K562 (cell line): ENCODE data around the gene CCN5. TPM values are rescaled to one million over a fixed set of nuclear protein-coding genes. Genes with fewer than 3 reads are reported as not detected.
A peak's percentile ranks its signal among the peaks of the same experiment; 100 is the strongest.

ENCODE experiments used
- ATAC-seq: fragments of 200-7000 bp; cut with Tn5 transposase; 3 replicates; pipeline ENCODE4 v1.9.1; 2020; ENCODE audit warnings: moderate library complexity
- BruUV-seq: library from RNA; stranded (reverse); fragments of 400-500 nt; replicated peaks from 2 replicates; lab custom pipeline; 2021; lab: Mats Ljungman, UMichigan
- CTCF ChIA-PET: fragments of 300-600 bp; formaldehyde crosslinking; extraction: SDS; loops from one replicate; lab custom pipeline; 2021; ENCODE audit warnings: low intra/inter-chr PET ratio; lab: Yijun Ruan, JAX
- POLR2A ChIA-PET: fragments of 300-600, 350-650 bp; sonication (Branson Sonifier 250); formaldehyde crosslinking; extraction: SDS; loops from one replicate; lab custom pipeline; 2021; ENCODE audit warnings: antibody characterized with exemption, inconsistent platforms; lab: Yijun Ruan, JAX
- DNase-seq, 4 experiments: peaks; one replicate each; pipeline versions ENCODE4 v3.0.0 to v3.0.0-alpha.2; 2011 to 2018; ENCODE audit warnings: low spot score in 3 of 4, mixed read lengths in 3 of 4; ENCODE audit errors: extremely low read depth in 1 of 4
- FAIRE-seq: peaks from 2 replicates; lab custom pipeline; 2011; peaks lifted over from hg19 to GRCh38; lab: Jason Lieb, UNC
- H2AFZ ChIP-seq: 2 replicates; pipeline ENCODE4 v1.6.0; 2011; ENCODE audit warnings: low read depth, low read length, control low read depth, inconsistent platforms
- H3K27ac ChIP-seq: fragments of 200-600 bp; 3 replicates; pipeline ENCODE4 v1.8.0; 2011; ENCODE audit warnings: low read depth, mild to moderate bottlenecking, control low read depth, inconsistent platforms, low read length, moderate library complexity, mixed read lengths; ENCODE audit errors: extremely low read depth
- H3K27me3 ChIP-seq, 2 experiments: fragments of 300-600 bp in 1 of 2; 2 replicates in 1 of 2; 3 replicates in 1 of 2; pipeline versions ENCODE4 v1.6.0 to v1.8.0; 2011; ENCODE audit warnings: inconsistent platforms in 2 of 2, low read length in 2 of 2, mild to moderate bottlenecking in 1 of 2, mixed read lengths in 1 of 2, moderate library complexity in 1 of 2; ENCODE audit not compliant: control insufficient read depth in 2 of 2, insufficient read depth in 2 of 2
- H3K36me3 ChIP-seq: fragments of 300-600 bp; 3 replicates; pipeline ENCODE4 v1.8.0; 2011; ENCODE audit warnings: mild to moderate bottlenecking, low read length, inconsistent platforms; ENCODE audit not compliant: control insufficient read depth, insufficient read depth
- H3K4me1 ChIP-seq, 2 experiments: fragments of 200-600 bp in 1 of 2; replicated peaks in 1 of 2; 2 replicates in 1 of 2; 3 replicates in 1 of 2; pipeline versions ENCODE4 v1.5.1 to v1.8.0; 2011; ENCODE audit warnings: inconsistent platforms in 2 of 2, low read length in 2 of 2, mild to moderate bottlenecking in 1 of 2, mixed read lengths in 1 of 2, moderate library complexity in 1 of 2; ENCODE audit not compliant: control insufficient read depth in 2 of 2, insufficient read depth in 2 of 2
- H3K4me2 ChIP-seq: 2 replicates; pipeline ENCODE4 v1.6.1; 2011; ENCODE audit warnings: low read length, control low read depth, inconsistent platforms, mixed read lengths; ENCODE audit not compliant: insufficient read depth
- H3K4me3 ChIP-seq: fragments of 200-600 bp; sonication (generic), shearing (Covaris generic); 2 replicates; pipeline ENCODE4 v1.5.1; 2016; ENCODE audit warnings: control low read depth, inconsistent platforms
- H3K79me2 ChIP-seq: fragments of 200-600 bp; 3 replicates; pipeline ENCODE4 v1.8.0; 2011; ENCODE audit warnings: low read length, inconsistent platforms; ENCODE audit not compliant: control insufficient read depth, insufficient read depth
- H3K9ac ChIP-seq, 2 experiments: 2 replicates each; pipeline versions ENCODE4 v1.6.0 to v1.6.1; 2011; ENCODE audit warnings: low read depth in 2 of 2, low read length in 2 of 2, control low read depth in 1 of 2, inconsistent platforms in 1 of 2, mild to moderate bottlenecking in 1 of 2, mixed read lengths in 1 of 2; ENCODE audit not compliant: insufficient read depth in 1 of 2
- H3K9me1 ChIP-seq: one replicate; pipeline ENCODE4 v1.6.0; 2011; ENCODE audit warnings: inconsistent platforms, mild to moderate bottlenecking, low read length, moderate library complexity; ENCODE audit not compliant: control insufficient read depth, insufficient read depth
- H3K9me3 ChIP-seq: replicated peaks from 2 replicates; pipeline ENCODE4 v1.5.1; 2011; ENCODE audit warnings: low read depth, low read length, inconsistent platforms; ENCODE audit not compliant: control insufficient read depth, insufficient read depth
- H4K20me1 ChIP-seq: replicated peaks from 2 replicates; pipeline ENCODE4 v1.6.1; 2011; ENCODE audit warnings: low read length, inconsistent platforms, mixed read lengths; ENCODE audit not compliant: control insufficient read depth, insufficient read depth
- RFX1 ChIP-seq: fragments of 450-650 bp; IDR thresholded peaks from 2 replicates; pipeline ENCODE4 v1.6.1; 2016; ENCODE audit warnings: mild to moderate bottlenecking, moderate library complexity
- TEAD4 ChIP-seq, 2 experiments: sonication (generic) in 1 of 2; formaldehyde crosslinking in 1 of 2; IDR thresholded peaks; 2 replicates each; pipeline versions ENCODE4 v1.6.1 to v1.8.0; 2012 to 2022; ENCODE audit warnings: borderline replicate concordance in 1 of 2, inconsistent platforms in 1 of 2, low read length in 1 of 2, mild to moderate bottlenecking in 1 of 2, missing genetic modification reagents in 1 of 2
- ZNF263 ChIP-seq: sonication (generic); formaldehyde crosslinking; IDR thresholded peaks from 2 replicates; pipeline ENCODE4 v1.8.0; 2022; ENCODE audit warnings: mild to moderate bottlenecking, missing genetic modification reagents, borderline replicate concordance
- WGBS: fragments of 100-300 bp; shearing (Covaris generic); methylation state at CpG from one replicate; pipeline ENCODE4 v1.1.6; 2016; ENCODE audit warnings: low coverage, mixed read lengths; ENCODE audit not compliant: insufficient coverage; ENCODE audit errors: missing lambda C conversion rate; 5-methylcytosine and 5-hydroxymethylcytosine counted together
- in situ Hi-C: fragments of 300-500 bp; cut with MboI; formaldehyde crosslinking; loops from 4 replicates; pipeline ENCODE4 v1.15.0; 2018; ENCODE audit warnings: inconsistent platforms, mixed read lengths
- intact Hi-C: fragments of 100-400 bp; cut with micrococcal nuclease; formaldehyde crosslinking; loops from 2 replicates; pipeline ENCODE4 v1.14.2; 2022
- polyA plus RNA-seq, 8 experiments: library from polyadenylated mRNA; depleted of rRNA in 4 of 8; stranded (reverse) in 5 of 8; unstranded in 3 of 8; fragments of >200 nt; fragmentation: Nextera tagmentation in 2 of 8; fragmentation: Illumina TruSeq in 1 of 8; extraction: Ambion mirVana in 2 of 8; extraction: Trizol in 1 of 8; gene quantifications; 2 replicates each; pipeline versions ENCODE4 v1.2.1 to v1.2.3, GENCODE V29; 2011 to 2014; ENCODE audit warnings: inconsistent platforms in 1 of 8, missing spikeins in 1 of 8
- total RNA-seq, 7 experiments: library from RNA; depleted of rRNA in 6 of 7; stranded (reverse); fragments of >200 nt in 6 of 7; fragmentation: Illumina TruSeq in 2 of 7; extraction: Trizol in 2 of 7; gene quantifications; 2 replicates each; pipeline versions ENCODE4 v1.2.1 to v1.2.3, GENCODE V29; 2011 to 2021; ENCODE audit warnings: low replicate concordance in 1 of 7
- TF ChIP-seq, protein P1 (sequence below): fragments of 150-350 bp; IDR thresholded peaks from 2 replicates; pipeline ENCODE4 v1.6.1; 2014; ENCODE audit warnings: low read depth, mild to moderate bottlenecking, low read length, borderline replicate concordance
- TF ChIP-seq, protein P2 (sequence below): IDR thresholded peaks from 2 replicates; pipeline ENCODE4 v1.6.1; 2011; ENCODE audit warnings: borderline replicate concordance, low read depth, mild to moderate bottlenecking, moderate library complexity, low read length; ENCODE audit not compliant: insufficient read depth, poor library complexity, severe bottlenecking

The CCN5 gene
- total and polyA plus RNA-seq, 9 of the 15 experiments (the other 6 are each of a cell fraction or from before 2014, with no cell fraction given) = not detected

DNA sequence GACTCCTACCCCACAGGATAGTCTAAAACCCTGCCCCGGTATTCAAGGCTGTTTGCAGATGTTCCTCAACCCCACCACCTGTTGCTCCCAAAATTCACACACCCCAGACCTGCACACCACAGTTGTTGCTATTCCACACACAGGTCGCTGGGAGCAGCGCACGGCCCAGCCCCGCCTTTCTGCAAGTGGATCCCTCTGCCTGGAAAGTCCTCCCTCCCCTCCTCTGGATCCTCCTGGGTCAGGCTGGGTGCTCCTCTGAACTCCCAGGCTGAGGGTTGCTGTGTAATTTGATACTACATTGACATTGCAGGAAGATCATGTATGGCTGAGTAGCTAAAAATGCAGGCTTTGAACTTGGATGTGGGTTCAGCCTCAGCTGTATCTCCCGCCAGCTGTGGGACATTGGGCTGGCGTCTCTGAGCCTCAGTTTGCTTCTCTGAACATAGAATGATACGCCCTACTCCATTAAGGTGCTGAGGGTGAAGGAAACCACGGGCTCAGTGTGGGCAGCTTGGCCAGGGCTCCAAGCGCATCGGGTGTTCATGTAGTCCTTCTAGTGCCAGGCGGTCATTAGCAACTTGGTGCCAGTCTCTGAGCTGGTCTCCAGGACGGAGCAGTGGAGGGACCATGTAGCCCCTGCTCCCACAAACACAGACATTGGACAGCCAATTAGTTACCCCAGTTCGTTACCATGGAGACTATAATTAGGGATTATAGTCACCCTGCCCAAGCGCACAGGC, 13.9 kb upstream of the CCN5 start:
- peak; percentile 33; the same call in 1 of the 2 replicates for TF ChIP-seq RFX1
- no peak for TF ChIP-seq TEAD4 (IDR thresholded peaks at IDR 0.05; ENCODE audit: low read length)
- no peak for TF ChIP-seq TEAD4 (CRISPR knock-in tag; IDR thresholded peaks at IDR 0.05; ENCODE audit: borderline replicate concordance)
- TF ChIP-seq ZNF263 (CRISPR knock-in tag) = peak; percentile 94
- no peak overlapping the region for H3K4me3 ChIP-seq
- H3K9me3 ChIP-seq = peaks cover 2% of the 10 kb centered on the region
- no peak for FAIRE-seq
- CTCF ChIA-PET = no interaction called here
- BruUV-seq = no TSS peak
- 11% methylated on average over 15 of the region's 15 CpGs for WGBS
- H2AFZ ChIP-seq = no peak overlapping the region
- no peak for DNase-seq
- H3K4me2 ChIP-seq = no peak overlapping the region
- no peak overlapping the region for H3K27ac ChIP-seq
- no peaks in the 10 kb centered on the region for H3K9me1 ChIP-seq
- no peaks in the 10 kb centered on the region for H3K79me2 ChIP-seq
- POLR2A ChIA-PET = interaction anchor here (0.6 kb wide), 3 partner anchors 8 to 45 kb away, joined by 3 read pairs; no protein-coding TSS in a partner anchor
- H3K36me3 ChIP-seq = no peaks in the 10 kb centered on the region
- 0 out of 2 replicates have a peak, but pooled peaks cover 4% of the 10 kb centered on the region for H4K20me1 ChIP-seq
- no peak for ATAC-seq
- intact Hi-C loops = no loop called here
- peaks cover 29 to 54% of the 10 kb centered on the region in 2 experiments; a peak in 4 of 5 replicates for H3K27me3 ChIP-seq
- peak overlapping the region in 1 of 2 experiments; percentile 20; a peak in 1 of 4 replicates for H3K9ac ChIP-seq
- no peaks in the 10 kb centered on the region for H3K4me1 ChIP-seq
- in situ Hi-C loops = no loop called here

GRCh38 chr20:44701858-44702256, 13.3 kb upstream of the CCN5 start:
- Histone ChIP-seq H3K9me3 (no peaks in the 10 kb centered on the region), H3K27me3 (peaks cover 33 to 57% of the 10 kb centered on the region in 2 experiments; a peak in 4 of 5 replicates), H3K4me1 (no peaks in the 10 kb centered on the region), H3K4me3 (no peak overlapping the region), H2AFZ (no peak overlapping the region), H3K4me2 (no peak overlapping the region), H3K79me2 (no peaks in the 10 kb centered on the region), H3K27ac (no peak overlapping the region), H3K9ac (no peak overlapping the region), H3K36me3 (no peaks in the 10 kb centered on the region), H4K20me1 (0 out of 2 replicates have a peak, but pooled peaks cover 4% of the 10 kb centered on the region), H3K9me1 (no peaks in the 10 kb centered on the region)
- 16% methylated on average over 7 of the region's 7 CpGs for WGBS
- DNase-seq = no peak
- ChIA-PET POLR2A (interaction anchor here (0.6 kb wide), 3 partner anchors 15 to 558 kb away, joined by 3 to 4 read pairs (median 3); no protein-coding TSS in a partner anchor), CTCF (no interaction called here)
- ATAC-seq = no peak
- intact Hi-C loops = no loop called here
- in situ Hi-C loops = no loop called here
- FAIRE-seq = no peak
- BruUV-seq = no TSS peak
- TF ChIP-seq, protein P1, sequence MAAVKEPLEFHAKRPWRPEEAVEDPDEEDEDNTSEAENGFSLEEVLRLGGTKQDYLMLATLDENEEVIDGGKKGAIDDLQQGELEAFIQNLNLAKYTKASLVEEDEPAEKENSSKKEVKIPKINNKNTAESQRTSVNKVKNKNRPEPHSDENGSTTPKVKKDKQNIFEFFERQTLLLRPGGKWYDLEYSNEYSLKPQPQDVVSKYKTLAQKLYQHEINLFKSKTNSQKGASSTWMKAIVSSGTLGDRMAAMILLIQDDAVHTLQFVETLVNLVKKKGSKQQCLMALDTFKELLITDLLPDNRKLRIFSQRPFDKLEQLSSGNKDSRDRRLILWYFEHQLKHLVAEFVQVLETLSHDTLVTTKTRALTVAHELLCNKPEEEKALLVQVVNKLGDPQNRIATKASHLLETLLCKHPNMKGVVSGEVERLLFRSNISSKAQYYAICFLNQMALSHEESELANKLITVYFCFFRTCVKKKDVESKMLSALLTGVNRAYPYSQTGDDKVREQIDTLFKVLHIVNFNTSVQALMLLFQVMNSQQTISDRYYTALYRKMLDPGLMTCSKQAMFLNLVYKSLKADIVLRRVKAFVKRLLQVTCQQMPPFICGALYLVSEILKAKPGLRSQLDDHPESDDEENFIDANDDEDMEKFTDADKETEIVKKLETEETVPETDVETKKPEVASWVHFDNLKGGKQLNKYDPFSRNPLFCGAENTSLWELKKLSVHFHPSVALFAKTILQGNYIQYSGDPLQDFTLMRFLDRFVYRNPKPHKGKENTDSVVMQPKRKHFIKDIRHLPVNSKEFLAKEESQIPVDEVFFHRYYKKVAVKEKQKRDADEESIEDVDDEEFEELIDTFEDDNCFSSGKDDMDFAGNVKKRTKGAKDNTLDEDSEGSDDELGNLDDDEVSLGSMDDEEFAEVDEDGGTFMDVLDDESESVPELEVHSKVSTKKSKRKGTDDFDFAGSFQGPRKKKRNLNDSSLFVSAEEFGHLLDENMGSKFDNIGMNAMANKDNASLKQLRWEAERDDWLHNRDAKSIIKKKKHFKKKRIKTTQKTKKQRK = no peak
- TF ChIP-seq, protein P2, sequence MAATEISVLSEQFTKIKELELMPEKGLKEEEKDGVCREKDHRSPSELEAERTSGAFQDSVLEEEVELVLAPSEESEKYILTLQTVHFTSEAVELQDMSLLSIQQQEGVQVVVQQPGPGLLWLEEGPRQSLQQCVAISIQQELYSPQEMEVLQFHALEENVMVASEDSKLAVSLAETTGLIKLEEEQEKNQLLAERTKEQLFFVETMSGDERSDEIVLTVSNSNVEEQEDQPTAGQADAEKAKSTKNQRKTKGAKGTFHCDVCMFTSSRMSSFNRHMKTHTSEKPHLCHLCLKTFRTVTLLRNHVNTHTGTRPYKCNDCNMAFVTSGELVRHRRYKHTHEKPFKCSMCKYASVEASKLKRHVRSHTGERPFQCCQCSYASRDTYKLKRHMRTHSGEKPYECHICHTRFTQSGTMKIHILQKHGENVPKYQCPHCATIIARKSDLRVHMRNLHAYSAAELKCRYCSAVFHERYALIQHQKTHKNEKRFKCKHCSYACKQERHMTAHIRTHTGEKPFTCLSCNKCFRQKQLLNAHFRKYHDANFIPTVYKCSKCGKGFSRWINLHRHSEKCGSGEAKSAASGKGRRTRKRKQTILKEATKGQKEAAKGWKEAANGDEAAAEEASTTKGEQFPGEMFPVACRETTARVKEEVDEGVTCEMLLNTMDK = no peak
